ENCODE results near the gene AKAP12. TPM values are rescaled to one million over a fixed set of nuclear protein-coding genes. Genes with fewer than 3 reads are reported as not detected.
A peak's percentile ranks its signal among the peaks of the same experiment; 100 is the strongest.

The AKAP12 gene
- total RNA-seq, 1 experiment from 2014 or later: 109 TPM

GRCh38 chr6:151388997-151389617 is 149.3 kb downstream of the AKAP12 start:
- ATAC-seq (no peak), DNase-seq (no peak)
- no peaks in the 10 kb centered on the region for H3K27me3 ChIP-seq (ENCODE audit: low read length)
- H3K36me3 ChIP-seq (ENCODE audit: low read depth, low read length): peaks cover 11% of the 10 kb centered on the region; the same call in 1 of the 2 replicates
- TSS peak; percentile 55 for BruUV-seq (replicated peaks)
- ChIA-PET POLR2A (ENCODE audit: unreplicated experiment) (interaction anchor here (0.7 kb wide), 1 partner anchor 345 kb away, joined by 3 read pairs; no protein-coding TSS in a partner anchor), CTCF (no interaction called here)
- H3K9ac ChIP-seq (ENCODE audit: low read length): peak overlapping the region; percentile 99
- peak overlapping the region; percentile 94 for H3K27ac ChIP-seq (ENCODE audit: low read length)
- 0 out of 2 replicates have a peak overlapping the region, but pooled peaks have one; percentile 84 for H2AFZ ChIP-seq (ENCODE audit: low read length)
- H3K4me3 ChIP-seq (ENCODE audit: low read length): peak overlapping the region; percentile 94
- peaks cover 16% of the 10 kb centered on the region for H4K20me1 ChIP-seq (ENCODE audit: low read length)
- H3K79me2 ChIP-seq (ENCODE audit: low read length): peaks cover 81% of the 10 kb centered on the region
- no peaks in the 10 kb centered on the region for H3K9me2 ChIP-seq (replicated peaks; ENCODE audit: low read length)
- peaks cover 30% of the 10 kb centered on the region for H3K4me1 ChIP-seq (ENCODE audit: insufficient read depth, low read length)
- no peaks in the 10 kb centered on the region for H3K9me3 ChIP-seq (ENCODE audit: low read length)
- H3K4me2 ChIP-seq (ENCODE audit: low read length): peak overlapping the region; percentile 97
- TF ChIP-seq EZH2 (IDR thresholded peaks at IDR 0.05; ENCODE audit: low read length, unreplicated experiment) (no peak), CTCF (conservative IDR thresholded peaks at IDR 0.05; ENCODE audit: low read depth, low read length) (no peak), EZH2phosphoT487 (IDR thresholded peaks at IDR 0.05; ENCODE audit: borderline replicate concordance, low read length) (no peak)
- H3F3A ChIP-seq (ENCODE audit: low read length, unreplicated experiment): no peaks in the 10 kb centered on the region
- intact Hi-C loops (cut with micrococcal nuclease): no loop called here

GRCh38 chr6:151389618-151390275 is 150.0 kb downstream of the AKAP12 start:
- Histone ChIP-seq H3K4me1 (ENCODE audit: insufficient read depth, low read length) (peaks cover 30% of the 10 kb centered on the region), H3K36me3 (ENCODE audit: low read depth, low read length) (peaks cover 11% of the 10 kb centered on the region; the same call in 1 of the 2 replicates), H3K9me3 (ENCODE audit: low read length) (no peaks in the 10 kb centered on the region), H4K20me1 (ENCODE audit: low read length) (peaks cover 16% of the 10 kb centered on the region), H3K4me2 (ENCODE audit: low read length) (peak overlapping the region; percentile 97), H2AFZ (ENCODE audit: low read length) (peak overlapping the region; percentile 84), H3K9me2 (replicated peaks; ENCODE audit: low read length) (no peaks in the 10 kb centered on the region), H3K27me3 (ENCODE audit: low read length) (no peaks in the 10 kb centered on the region), H3K79me2 (ENCODE audit: low read length) (peaks cover 81% of the 10 kb centered on the region), H3K4me3 (ENCODE audit: low read length) (peak overlapping the region; percentile 94), H3F3A (ENCODE audit: low read length, unreplicated experiment) (no peaks in the 10 kb centered on the region), H3K27ac (ENCODE audit: low read length) (peak overlapping the region; percentile 94), H3K9ac (ENCODE audit: low read length) (peak overlapping the region; percentile 99)
- peak; percentile 58 for DNase-seq
- ChIA-PET CTCF (no interaction called here), POLR2A (ENCODE audit: unreplicated experiment) (interaction anchor here (0.5 to 0.7 kb wide), 2 partner anchors 36 to 345 kb away, joined by 3 read pairs; no protein-coding TSS in a partner anchor)
- ATAC-seq: peak; percentile 61
- intact Hi-C loops (cut with micrococcal nuclease): loop anchor here (2.0 kb wide), 1 partner anchor 63 kb away; the partner anchor contains the start of gene RMND1
- no TSS peak for BruUV-seq (replicated peaks)
- no peak for TF ChIP-seq EZH2phosphoT487 (IDR thresholded peaks at IDR 0.05; ENCODE audit: borderline replicate concordance, low read length)
- TF ChIP-seq EZH2 (IDR thresholded peaks at IDR 0.05; ENCODE audit: low read length, unreplicated experiment): no peak
- TF ChIP-seq CTCF (conservative IDR thresholded peaks at IDR 0.05; ENCODE audit: low read depth, low read length): no peak

Data from PC-3 (cell line).